HG03097 (cell line): Measurements from ENCODE around the gene KIF26A.

Source experiments
- ATAC-seq: cut with Tn5 transposase; IDR thresholded peaks from one replicate; pipeline ENCODE4 v1.9.1; 2021; ENCODE audit not compliant: unreplicated experiment, low FRiP score

The KIF26A gene

GRCh38 chr14:104142136-104142945, 4.0 kb downstream of the KIF26A start:
- ATAC-seq: no peak

DNA sequence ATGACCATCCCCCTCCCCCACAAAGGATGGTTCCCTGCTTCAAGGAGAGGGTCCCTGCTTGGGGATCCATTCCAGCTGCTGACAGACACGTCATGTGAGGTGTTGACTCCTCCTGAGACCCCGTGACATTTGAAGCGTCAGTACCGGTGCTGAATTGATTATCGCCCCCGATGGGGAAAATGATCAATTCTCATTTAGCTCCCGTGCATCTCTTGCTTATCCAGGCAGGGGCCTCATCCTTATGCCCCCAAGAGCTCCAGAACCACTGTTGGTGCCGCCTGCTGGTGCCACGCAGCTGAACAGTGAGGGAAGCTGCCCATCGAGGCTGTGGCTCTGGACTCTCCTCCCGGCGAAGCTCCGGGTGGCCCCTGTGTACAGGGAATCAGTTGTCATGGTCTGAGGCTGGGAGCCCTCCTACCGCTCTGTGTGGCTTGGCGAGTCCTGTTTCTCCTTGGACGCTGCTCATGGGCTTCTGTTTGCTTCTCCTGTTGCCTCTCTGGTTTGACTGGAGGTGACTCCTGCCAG, 4.6 kb downstream of the KIF26A start:
- ATAC-seq: no peak

- ATAC-seq: no peak
These were observed 5.4 kb downstream of the KIF26A start for GRCh38 chr14:104143521-104144452.

DNA sequence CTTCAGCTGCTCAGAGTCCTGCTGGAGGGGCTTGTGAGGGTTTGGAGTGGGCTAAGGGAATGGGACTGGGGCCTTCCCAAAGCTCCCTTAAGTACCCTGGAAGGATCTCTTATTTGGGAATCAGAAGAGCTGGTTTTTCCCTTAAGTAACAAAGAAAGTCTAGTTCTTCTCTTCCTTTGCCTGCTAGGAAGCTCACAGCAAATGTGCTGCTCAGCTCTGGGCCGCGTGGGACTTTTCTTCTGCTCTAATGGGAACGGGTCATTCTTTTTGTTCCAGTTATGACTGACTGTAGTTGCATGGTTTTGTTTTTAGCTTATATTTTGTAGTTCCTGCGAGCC, 6.0 kb downstream of the KIF26A start:
- ATAC-seq: no peak

GRCh38 chr14:104144911-104145825, 6.8 kb downstream of the KIF26A start:
- ATAC-seq: no peak

DNA sequence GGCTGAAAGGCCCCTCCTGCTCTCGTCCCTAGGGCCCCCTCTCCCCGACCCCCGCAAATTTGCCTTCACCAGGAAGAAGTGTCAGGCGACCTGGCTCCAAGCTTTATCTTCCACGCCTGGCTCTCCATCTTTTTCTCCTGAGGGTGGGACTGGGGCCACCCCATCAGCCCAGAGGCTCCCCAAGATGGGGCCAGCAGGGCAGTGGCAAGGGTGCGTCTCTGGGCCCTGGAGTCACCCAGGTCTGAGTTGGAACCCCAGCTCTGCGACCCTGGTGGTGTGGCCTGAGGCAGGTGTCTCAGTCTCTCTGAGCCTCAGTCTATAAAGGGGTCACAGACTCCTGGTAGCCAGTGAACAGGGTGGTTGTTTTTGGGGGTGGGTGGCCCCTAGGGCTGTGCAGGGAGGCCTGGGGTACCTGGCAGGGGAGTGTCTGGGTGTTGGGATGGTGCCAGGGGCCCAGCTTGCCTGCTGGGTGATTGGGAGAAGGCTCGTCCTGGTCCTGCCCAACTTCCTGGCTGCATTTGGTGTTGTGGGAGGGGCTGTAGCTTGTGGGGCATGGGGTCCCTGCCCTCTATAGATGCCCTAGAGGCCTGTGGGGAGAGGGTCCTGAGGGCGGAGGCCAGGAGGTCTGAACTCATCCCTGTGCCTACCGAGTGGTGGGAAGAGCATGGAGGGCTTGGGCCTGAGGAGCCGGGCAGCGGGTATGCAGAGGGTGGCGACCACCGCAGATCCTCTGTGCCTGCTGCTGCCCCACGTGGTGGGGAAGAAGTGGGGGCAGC, 7.6 kb downstream of the KIF26A start:
- no peak for ATAC-seq

GRCh38 chr14:104146651-104147345, 8.4 kb downstream of the KIF26A start:
- no peak for ATAC-seq

- ATAC-seq: no peak
These were observed 9.1 kb downstream of the KIF26A start for GRCh38 chr14:104147346-104148125.

- no peak for ATAC-seq
These were observed 10.3 kb downstream of the KIF26A start for GRCh38 chr14:104148433-104149277.

GRCh38 chr14:104149278-104149595, 10.8 kb downstream of the KIF26A start:
- no peak for ATAC-seq

GRCh38 chr14:104149617-104150135, 11.3 kb downstream of the KIF26A start:
- no peak for ATAC-seq

GRCh38 chr14:104150136-104151025, 12.0 kb downstream of the KIF26A start:
- no peak for ATAC-seq

DNA sequence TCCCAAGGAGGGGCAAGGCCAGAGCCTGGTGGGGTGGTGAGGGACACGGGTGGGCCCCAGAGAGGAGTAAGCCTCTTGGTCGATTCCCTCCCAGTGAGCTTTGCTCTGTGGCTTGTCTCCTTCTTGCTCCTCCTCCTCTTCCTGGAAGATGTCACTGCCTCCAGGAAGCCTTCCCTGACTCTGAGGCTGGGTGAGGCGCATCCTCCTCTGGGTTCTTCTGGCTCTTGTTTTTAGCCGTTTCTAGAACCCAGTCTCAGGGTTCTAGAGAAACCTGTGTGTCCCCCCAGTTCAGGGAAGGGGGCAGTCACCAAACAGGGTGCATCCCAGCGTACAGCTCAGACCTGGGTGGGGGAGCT, 12.6 kb downstream of the KIF26A start:
- no peak for ATAC-seq

- ATAC-seq: no peak
These were observed 13.3 kb downstream of the KIF26A start for GRCh38 chr14:104151566-104152245.

GRCh38 chr14:104152246-104152575, 13.8 kb downstream of the KIF26A start:
- ATAC-seq: no peak
